NCI-H2081 (cell line): ENCODE data around the gene SLC66A3.
A peak's percentile ranks its signal among the peaks of the same experiment; 100 is the strongest.

ENCODE experiments used
- DNase-seq, 2 experiments: peaks; one replicate each; lab custom pipeline; 2025; lab: John Stamatoyannopoulos, UW

SLC66A3 gene

DNA sequence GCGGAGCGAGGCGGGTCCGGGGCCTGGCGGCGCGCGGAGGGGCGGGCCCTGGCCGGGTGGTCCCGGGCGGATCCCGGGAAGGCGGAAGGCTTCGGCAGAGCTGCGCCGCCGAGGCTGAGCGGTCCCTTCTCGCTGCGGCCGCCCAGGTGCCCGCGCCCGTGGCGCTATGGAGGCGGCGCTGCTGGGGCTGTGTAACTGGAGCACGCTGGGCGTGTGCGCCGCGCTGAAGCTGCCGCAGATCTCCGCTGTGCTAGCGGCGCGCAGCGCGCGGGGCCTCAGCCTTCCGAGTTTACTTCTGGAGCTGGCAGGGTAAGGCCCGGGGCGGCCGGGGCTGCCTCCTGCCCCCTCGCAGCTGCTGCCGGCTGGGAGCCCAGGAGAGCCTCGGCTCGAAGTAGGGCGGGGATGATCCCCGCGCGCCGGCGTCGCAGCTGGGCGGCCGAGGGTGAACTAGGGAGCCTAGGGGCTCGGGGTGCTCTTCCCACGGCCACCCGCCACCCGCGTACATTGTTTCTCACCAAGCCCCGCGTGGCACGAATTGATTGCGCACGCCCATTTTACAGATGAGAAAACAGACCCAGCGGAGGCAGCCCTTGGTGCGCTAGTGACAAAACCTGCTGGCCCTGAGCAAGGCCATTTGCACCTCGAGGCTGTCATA is at the start of gene SLC66A3:
SLC66A3 (plus strand) TSS at position 87 of the 655 bp plus-strand sequence; CDS start at position 167, 80 bp downstream.
- DNase-seq = peak; percentile 90 to 96

DNA sequence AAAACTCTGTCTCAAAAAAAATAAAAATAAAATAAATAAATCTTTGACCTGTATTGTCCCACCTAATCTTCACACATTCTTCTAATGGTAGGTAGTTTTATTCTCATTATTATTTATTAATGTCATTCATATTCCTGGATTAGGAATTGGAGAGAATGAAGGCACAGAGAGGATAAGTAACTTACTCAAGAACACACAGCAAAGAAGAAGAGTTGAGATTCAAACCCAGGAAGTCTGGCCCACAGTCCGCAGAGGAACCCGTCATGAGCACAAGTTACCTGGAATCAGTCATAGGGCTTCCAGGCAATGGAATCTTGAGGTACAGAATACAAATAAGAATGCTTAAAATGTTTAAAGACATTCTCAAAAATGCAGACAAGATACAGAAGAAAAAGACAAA is 46.3 kb upstream of the SLC66A3 start:
- DNase-seq = no peak

DNA sequence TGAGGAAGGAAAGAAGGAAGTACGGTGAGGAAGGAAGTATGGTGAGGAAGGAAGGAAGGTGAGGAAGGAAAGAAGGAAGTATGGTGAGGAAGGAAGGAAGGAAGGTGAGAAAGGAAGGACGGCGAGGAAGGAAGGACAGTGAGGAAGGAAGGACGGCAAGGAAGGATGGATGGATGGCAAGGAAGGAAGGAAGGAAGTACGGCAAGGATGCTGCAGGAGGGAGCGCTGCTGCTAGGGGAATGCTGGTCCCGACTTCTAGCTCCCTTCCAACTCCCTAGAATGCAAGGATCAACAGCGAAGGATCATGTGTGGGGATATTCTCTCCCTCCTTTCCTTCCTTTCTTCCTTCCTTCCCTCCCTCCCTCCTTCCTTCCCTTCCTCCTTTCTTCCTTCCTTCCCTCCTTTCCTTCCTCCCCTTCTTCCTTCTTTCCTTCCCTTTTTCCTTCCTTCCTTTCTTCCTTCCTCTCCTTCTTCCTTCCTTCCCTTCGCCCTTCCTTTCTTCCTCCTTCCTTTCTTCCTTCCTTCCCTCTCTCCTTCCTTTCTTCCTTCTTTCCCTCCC is 42.3 kb upstream of the SLC66A3 start:
- no peak for DNase-seq

DNA sequence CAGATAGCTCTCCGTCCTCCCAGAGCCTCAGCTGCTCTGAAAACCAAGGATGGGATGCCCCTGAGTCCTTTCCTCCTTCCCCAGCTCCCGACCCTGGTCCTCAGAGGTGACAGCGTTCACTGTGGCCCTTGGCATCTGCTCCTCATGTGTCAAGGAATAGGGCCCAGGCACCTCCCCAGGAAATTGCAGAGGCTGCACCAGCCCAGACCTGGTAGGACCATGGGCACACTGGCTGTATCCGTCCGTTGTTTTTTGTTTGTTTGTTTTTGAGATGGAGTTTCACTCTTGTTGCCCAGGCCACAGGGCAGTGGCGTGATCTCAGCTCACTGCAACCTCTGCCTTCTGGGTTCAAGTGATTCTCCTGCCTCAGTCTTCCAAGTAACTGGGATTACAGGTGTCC is 37.5 kb upstream of the SLC66A3 start:
- DNase-seq = no peak

- no peak for DNase-seq
Measured at GRCh38 chr2:11118761-11119160, 36.5 kb upstream of the SLC66A3 start.

- DNase-seq = no peak
Measured at GRCh38 chr2:11121099-11121822, 34.0 kb upstream of the SLC66A3 start.

DNA sequence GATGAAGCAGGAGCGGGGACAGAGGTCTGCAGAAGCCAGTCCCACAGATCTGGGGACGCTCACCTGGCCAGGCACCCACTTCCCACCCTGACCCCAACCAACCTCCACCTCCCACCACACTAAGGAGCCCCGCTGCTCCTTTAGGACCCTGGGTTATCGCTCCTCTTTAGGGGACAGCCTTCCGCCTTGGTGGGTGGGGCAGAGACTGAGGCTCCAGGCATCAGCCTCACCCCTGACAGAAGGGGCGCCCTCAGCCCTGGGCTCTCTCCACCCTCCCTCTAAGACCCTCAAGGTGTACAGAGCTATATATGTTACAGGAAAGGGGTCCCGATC is 33.5 kb upstream of the SLC66A3 start:
- no peak for DNase-seq

- no peak for DNase-seq
Measured at GRCh38 chr2:11122380-11122779, 32.9 kb upstream of the SLC66A3 start.

- DNase-seq = peak in 1 of 2 experiments; percentile 54
Measured at GRCh38 chr2:11123001-11123809, 32.1 kb upstream of the SLC66A3 start.

DNA sequence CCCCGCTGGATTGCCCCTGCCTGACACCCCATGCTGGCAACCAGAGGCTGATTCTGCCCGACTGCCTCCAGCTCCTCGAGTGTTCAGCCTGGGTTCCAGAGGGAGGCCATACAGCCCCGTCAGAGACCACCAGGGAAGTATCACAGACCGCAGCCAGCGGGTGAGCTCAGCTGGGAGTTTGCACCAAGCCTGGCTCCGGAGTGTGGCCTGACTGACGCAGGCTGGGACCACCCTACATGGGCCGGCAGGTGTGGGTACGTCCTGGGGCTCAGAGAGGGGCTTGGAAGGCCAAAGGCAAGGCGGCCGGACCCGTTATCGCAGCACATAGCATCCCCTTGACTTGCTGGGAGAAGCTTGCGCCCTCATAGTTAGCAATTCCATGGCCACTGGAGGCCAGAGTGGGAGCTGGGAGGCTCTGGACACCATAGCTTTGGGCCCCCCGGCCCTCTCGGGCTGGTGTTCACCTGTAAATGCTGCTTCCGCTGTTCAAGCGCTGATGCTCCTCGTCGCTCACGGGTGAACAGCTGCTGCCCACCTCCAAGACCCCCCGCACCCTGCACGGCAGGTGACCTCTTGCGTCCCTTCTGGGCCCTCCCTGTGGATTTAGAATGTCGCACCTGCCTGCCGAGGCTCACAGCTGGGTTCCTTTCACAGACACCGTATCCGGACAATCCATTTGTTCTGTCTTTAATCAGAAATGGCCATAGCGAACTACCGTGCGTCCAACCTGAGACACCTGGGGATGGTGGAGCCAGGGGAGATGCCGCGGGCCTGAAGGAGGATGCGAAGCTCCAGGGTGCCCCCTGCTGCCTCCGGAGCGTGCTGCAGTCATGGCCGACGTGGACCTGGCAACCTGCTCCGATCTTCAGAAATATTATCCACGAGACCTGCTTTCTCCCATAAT is 31.2 kb upstream of the SLC66A3 start:
- DNase-seq = peak; percentile 88 to 89

GRCh38 chr2:11124760-11125068 is 30.6 kb upstream of the SLC66A3 start:
- no peak for DNase-seq

GRCh38 chr2:11127761-11128160 is 27.5 kb upstream of the SLC66A3 start:
- no peak for DNase-seq

DNA sequence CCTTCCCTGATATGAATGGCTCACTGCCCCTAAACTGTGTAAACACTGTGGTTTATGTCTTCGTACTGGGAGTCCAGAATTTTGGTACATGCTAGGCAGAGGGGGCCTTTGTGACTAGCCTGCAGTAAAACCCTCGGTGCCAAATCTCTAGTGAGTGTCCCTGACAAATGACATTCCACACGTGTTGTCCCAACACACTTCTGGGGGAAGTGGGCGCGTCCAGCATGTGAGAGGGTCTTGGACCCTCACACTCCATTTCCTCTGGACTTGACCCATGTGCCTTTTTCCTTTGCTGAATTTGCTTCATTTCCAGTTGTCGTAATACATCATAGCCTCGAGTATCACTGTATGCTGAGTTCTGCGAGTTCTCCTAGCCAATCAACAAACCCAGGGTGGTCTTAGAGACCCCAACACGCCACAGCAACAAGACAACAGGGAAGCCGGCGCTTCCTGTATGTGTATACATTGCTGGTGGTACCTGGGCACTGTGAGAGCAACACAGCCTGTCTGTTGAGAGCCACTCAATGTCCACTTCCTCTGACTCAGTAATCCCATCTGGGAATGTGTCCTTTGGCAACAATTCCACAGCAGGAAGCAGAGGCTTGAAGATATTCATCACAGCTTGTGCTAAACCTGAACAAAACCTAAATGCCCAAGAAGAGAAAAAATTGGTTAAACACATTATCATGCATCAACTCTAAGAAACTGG is 26.9 kb upstream of the SLC66A3 start:
- DNase-seq = no peak

DNA sequence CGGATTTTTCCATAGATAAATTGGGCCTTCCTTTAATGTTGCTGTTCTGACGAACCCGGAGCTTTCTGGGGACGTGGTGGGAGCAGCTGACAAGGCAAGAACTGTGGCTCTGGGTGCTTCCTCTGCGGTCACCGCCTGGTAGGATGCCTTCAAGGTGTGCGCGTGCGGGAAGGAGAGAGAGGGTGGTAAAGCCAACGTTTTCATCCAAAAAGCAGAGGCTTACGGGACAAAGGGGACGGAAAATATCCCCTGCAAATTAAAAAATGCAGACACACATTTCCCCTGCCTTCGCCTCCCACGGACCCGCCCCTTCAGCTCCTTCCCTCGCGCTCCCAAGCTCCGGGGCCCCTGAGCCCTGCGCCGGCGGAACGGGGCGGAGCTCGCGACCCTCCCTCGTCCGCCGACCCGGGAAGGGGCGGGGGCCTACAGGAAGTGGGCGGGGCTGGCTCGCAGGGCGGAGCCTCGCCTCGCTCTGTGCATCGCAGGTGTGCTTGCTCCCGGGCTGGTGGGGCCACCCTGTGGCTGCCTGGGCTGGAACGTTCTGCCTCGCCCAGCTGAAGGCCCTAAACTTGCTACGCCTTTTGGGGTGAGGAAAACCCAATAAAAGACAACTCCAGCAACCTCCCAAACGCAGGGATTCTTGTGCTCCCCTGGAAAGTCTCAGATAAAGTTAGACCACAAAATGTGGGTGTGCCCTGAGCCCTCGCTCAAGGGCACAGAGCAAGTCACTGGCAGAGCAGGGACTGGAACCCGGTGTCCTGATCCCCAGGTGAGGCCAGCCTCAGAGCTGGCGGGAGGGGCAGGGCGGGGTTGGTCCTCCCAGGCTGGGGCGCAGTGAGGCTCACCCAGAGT is 25.4 kb upstream of the SLC66A3 start:
- DNase-seq = no peak

- DNase-seq = no peak
Measured at GRCh38 chr2:11131166-11131920, 23.9 kb upstream of the SLC66A3 start.

DNA sequence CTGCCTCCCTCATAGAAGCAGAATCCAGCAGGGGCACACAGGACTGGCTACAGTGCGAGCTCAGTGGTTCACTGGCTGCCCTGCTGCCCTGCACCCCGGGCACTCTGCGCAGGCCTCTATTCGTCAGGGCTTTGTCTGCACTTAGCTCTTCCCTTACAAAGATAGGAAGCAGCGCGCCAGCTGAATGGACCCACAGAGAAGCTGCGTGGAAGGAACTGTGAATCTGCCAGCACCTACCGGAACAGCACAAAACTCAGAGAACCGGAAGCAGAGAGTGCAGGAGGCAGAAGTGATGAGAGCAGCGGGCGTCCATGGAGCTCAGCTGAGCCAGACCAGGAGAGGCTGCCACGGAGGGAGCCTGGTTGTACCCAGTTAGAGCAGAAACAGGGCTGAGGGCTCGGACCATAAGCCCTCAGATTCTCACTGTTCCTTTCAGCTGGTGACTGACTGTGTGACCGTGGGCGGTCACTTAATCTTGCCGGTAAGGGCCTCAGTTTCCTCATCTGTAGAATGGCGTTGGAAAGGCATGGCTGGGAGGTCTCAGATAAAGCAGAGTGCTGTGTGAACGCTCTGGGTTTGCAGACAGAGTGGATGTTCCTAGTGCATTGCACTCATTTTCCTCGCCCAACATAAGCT is 23.1 kb upstream of the SLC66A3 start:
- no peak for DNase-seq

DNA sequence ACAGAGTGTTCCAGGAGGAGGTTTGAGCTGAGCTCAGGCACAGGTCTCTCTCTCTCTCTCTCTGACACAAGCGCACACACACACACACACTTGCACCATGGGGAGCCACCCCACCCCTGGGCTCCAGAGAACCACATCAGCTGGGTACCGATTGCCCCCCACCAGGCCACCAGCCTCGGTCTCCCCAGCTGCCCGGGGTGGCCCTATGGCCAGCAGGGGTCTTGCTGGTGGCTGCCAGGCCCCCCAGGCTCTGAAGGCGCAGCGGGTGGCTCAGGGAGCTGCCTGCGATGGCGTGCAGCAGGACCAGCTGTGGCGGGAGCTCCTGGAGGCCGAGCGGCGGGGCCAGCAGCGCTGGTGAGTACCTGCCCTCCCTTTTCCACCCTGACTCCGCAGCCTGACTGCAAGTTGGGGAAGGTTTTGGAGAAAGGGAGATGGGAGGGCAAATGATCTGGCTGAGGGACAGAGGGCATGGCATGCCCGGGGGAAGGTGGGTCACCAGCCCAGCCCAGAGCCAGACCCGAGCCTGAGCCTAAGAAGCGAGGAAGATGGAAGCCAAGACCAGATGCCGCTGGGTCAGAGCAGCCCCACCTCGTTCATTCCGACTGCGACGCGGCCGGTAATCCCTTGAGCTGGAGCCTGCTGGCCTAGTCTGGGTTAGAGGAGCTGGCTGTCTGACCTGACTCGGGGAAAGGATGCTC is 21.9 kb upstream of the SLC66A3 start:
- DNase-seq = no peak

GRCh38 chr2:11133936-11134320 is 21.3 kb upstream of the SLC66A3 start:
- no peak for DNase-seq
